AG04449 (cell line): ENCODE measurements around the gene LRRC55.

Source experiments
- CTCF ChIA-PET: fragments of 350-600 bp; formaldehyde crosslinking; extraction: SDS; loops from one replicate; lab custom pipeline; 2021; ENCODE audit warnings: antibody characterized with exemption; lab: Yijun Ruan, JAX
- POLR2A ChIA-PET: fragments of 400-600, 350-600 bp; formaldehyde crosslinking; extraction: SDS; loops from one replicate; lab custom pipeline; 2020; ENCODE audit warnings: antibody characterized with exemption, inconsistent platforms; lab: Yijun Ruan, JAX
- DNase-seq: peaks from one replicate; pipeline ENCODE4 v3.0.0-alpha.2; 2010; ENCODE audit warnings: low read depth, low spot score
- H3K4me3 ChIP-seq: 2 replicates; pipeline ENCODE4 v1.5.1; 2011; ENCODE audit warnings: low read depth, mild to moderate bottlenecking, control low read depth, low read length
- TF ChIP-seq, protein P1 (sequence below): IDR thresholded peaks from one replicate; pipeline ENCODE4 v1.5.1; 2011; ENCODE audit warnings: mild to moderate bottlenecking, moderate library complexity, low read length, control low read depth, inconsistent platforms; ENCODE audit not compliant: insufficient read depth; ENCODE audit errors: missing control alignments

Gene LRRC55

DNA sequence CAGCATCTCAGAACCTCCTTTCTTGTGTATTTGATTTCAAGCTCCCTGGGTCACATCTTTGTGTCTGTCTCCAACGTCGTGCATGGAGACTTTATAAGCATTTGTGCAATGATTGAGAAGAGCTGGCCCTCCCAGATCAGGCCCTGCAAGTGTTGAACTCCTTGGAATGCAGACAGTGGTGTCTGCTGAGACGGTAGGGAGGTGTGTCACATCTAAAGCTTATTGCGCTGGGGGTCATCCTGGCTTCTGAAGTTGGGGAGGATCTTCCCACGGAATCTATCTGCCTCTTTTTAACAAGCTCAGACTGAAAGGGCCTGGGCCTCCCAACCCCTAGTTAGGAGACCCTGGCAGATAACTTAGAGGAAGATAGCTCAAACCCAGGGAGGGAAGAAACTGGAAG is 48.6 kb downstream of the LRRC55 start:
- ChIA-PET CTCF (interaction anchor here (1.3 to 3.3 kb wide), 2 partner anchors 10 to 19 kb away, joined by 3 to 27 read pairs; no protein-coding TSS in a partner anchor), POLR2A (interaction anchor here (0.7 kb wide), 1 partner anchor 17 kb away, joined by 3 read pairs; no protein-coding TSS in a partner anchor)
- no peak for DNase-seq
- TF ChIP-seq, protein P1, sequence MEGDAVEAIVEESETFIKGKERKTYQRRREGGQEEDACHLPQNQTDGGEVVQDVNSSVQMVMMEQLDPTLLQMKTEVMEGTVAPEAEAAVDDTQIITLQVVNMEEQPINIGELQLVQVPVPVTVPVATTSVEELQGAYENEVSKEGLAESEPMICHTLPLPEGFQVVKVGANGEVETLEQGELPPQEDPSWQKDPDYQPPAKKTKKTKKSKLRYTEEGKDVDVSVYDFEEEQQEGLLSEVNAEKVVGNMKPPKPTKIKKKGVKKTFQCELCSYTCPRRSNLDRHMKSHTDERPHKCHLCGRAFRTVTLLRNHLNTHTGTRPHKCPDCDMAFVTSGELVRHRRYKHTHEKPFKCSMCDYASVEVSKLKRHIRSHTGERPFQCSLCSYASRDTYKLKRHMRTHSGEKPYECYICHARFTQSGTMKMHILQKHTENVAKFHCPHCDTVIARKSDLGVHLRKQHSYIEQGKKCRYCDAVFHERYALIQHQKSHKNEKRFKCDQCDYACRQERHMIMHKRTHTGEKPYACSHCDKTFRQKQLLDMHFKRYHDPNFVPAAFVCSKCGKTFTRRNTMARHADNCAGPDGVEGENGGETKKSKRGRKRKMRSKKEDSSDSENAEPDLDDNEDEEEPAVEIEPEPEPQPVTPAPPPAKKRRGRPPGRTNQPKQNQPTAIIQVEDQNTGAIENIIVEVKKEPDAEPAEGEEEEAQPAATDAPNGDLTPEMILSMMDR = no peak
- H3K4me3 ChIP-seq = no peak overlapping the region

DNA sequence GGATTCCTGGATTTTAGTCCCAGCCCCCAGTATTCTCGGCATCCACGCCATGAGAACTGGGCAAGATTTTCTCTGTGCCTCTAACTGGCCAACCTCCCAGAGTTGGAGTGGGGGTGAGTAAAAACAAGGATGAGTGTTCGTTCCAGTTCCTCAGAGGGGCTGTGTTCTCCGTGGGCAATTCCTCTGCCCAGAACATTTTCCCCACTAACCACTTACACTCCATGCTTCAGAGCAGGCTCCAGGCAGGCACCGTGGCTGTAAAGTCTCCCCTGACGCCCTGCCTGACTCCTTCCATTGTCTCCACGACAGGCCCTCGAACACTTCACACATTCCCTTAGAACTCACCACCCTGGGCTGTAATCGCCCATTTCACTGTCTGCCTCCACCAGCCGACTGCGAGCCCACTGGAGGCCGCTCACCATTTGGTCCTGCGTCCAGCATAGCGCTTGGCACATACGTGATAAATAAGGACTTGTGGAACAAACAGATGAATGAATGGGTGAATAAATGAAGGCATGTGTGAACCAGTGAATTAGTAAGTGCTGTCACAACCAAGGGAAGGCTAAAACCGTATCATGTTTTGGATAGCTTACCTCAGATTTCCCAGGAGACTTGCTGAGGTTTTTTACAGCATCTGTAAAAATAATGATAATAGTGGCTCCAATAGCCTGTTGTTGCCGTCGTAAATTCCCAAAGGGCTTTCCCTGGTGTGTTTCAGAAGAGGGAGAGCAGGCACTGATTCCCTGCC is 49.2 kb downstream of the LRRC55 start:
- no peak for DNase-seq
- CTCF ChIA-PET = interaction anchor here (3.3 kb wide), 1 partner anchor 18 kb away, joined by 27 read pairs; no protein-coding TSS in a partner anchor
- TF ChIP-seq, protein P1 = no peak
- POLR2A ChIA-PET = interaction anchor here (0.7 kb wide), 1 partner anchor 17 kb away, joined by 3 read pairs; no protein-coding TSS in a partner anchor
- no peak overlapping the region for H3K4me3 ChIP-seq

DNA sequence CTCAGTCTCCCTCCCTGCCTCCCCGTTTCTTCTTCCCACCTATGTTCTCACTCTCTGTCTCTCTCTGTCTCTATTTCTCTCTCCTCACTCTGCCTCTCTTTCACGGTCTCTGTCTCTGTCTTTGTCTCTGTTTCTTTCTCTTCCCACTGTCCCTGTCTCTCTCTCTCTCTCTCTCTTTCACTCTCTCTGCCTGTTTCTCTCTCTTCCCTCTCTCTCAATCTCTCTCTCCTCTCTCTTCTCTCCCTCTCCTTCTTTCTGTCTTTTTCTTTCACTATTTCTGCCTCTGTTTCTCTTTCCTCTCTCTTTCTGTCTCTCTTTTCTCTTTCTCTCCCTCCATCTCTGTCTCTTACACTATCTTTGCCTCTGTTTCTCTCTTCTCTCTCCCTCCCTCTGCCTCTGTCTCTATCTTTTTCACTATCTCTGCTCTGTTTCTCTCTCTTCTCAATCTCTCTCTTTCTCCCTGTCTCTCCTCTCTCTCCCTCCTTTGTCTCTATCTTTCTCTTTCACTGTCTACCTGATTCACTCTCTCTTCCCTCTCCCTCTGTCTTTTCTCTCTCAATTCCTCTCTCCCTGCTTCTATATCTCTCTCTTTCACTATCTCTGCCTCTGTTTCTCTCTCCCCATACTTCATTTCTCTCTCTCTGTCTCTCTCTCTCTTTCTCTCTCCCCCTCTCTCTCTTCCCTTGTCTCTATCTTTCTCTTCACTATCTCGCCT is 49.9 kb downstream of the LRRC55 start:
- POLR2A ChIA-PET = no interaction called here
- TF ChIP-seq, protein P1 = no peak
- CTCF ChIA-PET = interaction anchor here (0.7 to 3.3 kb wide), 5 partner anchors 17 to 391 kb away, joined by 3 to 27 read pairs (median 3); no protein-coding TSS in a partner anchor
- no peak for DNase-seq
- H3K4me3 ChIP-seq = no peak overlapping the region

DNA sequence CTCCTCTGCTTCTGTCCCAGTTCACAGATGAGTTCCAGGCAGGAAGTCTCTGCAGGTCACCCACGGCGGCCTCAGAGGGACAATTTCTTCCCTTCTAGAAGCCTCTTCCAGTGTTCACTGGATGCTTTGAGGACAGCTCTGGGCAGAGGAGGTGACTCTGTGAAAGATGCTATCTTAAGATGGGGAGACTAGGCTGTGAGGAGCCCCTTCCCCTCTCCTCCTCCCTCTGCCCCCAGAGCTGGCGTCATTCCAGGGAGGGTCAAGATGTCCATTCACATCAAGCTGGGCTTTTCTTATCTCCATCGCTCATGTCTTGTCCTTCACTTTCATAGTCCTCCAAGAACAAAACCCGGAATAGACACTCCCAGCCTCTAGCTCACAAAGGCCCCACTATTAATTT is 51.9 kb downstream of the LRRC55 start:
- TF ChIP-seq, protein P1 = no peak
- POLR2A ChIA-PET = no interaction called here
- CTCF ChIA-PET = interaction anchor here (2.5 kb wide), 1 partner anchor 15 kb away, joined by 22 read pairs; no protein-coding TSS in a partner anchor
- DNase-seq = no peak
- no peak overlapping the region for H3K4me3 ChIP-seq

DNA sequence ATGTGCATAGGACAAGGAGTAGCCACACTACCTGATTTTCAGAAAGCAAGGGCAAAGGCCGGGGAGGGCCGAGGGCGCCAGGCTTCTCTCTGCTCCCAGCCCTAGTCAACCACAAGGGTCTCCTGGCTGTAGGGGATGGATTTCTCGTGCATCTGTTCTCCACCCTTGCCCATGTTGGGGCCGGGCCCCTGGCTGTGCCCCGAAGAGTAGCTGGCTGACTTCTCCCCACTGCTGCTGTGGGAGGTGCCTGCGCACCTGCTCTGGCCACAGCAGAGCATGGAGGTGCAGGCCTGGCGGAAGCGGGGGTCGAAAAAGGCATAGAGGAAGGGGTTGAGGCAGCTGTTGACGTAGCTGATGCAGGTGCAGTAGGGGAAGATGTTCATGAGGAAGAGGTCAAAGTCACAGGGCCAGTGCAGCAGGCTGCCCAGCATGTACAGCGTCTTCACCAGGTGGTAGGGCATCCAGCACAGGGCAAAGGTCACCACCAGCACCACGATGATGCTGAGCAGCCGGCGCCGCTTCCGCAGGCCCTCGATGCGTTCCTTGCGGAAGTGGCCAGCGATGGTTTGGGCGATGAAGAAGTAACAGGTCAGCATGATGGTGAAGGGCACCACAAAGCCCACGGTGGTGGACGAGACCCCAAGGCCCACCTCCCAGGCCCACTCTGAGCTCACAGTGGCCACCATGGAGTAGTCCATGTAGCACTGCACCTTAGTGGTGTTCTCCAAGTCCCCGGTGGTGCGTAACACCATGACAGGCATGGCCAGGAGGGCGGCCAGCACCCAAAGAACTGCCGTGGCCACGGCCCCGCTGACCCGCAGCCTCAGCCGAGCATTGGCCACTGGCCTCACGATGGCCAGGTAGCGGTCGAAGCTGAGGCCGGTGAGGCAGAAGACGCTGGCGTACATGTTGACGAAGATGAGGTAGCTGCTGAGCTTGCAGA is 54.3 kb downstream of the LRRC55 start:
- ChIA-PET CTCF (interaction anchor here (0.9 to 7.2 kb wide), 3 partner anchors 12 to 232 kb away, joined by 3 to 85 read pairs (median 3); no protein-coding TSS in a partner anchor), POLR2A (no interaction called here)
- TF ChIP-seq, protein P1 = no peak
- no peak overlapping the region for H3K4me3 ChIP-seq
- no peak for DNase-seq
